Stimulated activated CD4-positive, alpha-beta T cell treated with anti-CD3 and anti-CD28 coated beads, TNF-alpha, amount 100 ng/mL, for 48 hours (primary cell): ENCODE results near the gene CNOT1.
"Not testable (repeated sequence)": the region's sequence is repeated elsewhere in the genome, so short reads cannot be mapped to it uniquely, and the experiment has no call there.

ENCODE experiments used
- DNase-seq, 3 donors: peaks; one replicate each; pipeline ENCODE4 v3.0.0-alpha.2; 2020; ENCODE audit warnings: low read depth in 3 of 3

CNOT1 gene

DNA sequence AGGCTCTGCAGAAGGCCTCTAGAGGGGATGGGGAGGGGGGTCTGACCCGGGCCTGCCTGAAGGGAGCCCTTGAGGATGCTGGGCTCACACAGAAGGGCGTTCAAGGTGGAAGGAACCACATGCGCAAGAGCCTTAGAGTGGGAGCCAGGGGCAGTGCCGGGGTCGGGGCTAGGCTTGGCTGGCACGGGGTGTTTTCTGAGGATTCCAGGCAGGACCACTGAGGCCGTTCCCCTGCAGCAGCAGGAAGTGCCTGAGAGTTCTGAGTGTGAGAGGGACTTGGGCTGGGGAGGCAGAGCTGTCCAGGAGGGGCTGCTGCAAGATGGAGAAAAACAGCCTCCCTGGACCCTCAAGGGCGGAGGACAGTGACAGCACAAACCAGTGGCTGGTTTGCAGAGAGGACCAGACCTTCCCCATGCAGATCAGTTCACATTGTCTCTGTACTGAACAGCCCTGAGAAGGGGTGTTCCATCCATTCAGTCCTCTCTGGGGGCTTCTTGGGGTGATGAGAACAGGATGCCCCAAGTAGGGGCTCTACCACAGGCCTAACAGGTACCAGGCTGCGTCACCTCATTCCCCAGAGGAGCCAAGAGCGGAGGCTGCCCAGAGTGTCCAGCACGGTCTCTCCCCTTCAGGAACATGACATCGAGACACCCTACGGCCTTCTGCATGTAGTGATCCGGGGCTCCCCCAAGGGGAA lies 126.3 kb downstream of the CNOT1 start:
- DNase-seq: no peak

DNA sequence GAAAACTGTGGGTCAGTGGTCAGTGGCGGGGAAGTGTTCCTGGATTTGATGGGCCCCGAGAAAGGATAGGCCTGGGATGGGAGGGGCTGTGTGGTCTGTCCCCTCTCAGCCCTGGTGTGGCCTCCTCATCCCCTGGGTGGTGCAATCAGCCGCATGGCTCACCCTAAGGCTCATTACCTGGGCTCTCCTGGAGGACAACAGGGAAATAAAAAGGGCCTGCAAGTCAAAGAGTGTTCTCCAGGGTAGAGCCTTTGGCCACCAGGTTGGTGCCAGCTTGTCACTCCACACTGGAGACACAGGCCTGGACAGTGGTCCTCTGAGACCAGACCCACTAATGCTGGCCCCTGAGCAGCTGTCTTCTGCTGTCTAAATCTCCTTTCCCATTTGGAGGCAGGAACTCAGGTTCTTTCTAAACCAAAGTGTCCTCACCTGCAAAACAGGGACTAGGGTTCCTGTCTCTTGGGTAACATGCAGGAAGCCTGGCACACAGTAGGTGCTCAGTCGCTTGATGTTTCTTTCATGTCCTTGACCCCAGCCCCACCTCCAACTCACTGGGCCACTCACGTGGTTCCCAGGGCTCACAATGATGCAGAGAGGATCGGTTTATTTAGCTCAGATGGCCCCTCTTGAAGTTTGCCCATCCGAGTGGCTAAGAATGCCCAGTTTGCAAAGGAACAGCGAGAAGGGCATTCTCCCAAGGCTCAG lies 127.3 kb downstream of the CNOT1 start:
- DNase-seq: no peak

DNA sequence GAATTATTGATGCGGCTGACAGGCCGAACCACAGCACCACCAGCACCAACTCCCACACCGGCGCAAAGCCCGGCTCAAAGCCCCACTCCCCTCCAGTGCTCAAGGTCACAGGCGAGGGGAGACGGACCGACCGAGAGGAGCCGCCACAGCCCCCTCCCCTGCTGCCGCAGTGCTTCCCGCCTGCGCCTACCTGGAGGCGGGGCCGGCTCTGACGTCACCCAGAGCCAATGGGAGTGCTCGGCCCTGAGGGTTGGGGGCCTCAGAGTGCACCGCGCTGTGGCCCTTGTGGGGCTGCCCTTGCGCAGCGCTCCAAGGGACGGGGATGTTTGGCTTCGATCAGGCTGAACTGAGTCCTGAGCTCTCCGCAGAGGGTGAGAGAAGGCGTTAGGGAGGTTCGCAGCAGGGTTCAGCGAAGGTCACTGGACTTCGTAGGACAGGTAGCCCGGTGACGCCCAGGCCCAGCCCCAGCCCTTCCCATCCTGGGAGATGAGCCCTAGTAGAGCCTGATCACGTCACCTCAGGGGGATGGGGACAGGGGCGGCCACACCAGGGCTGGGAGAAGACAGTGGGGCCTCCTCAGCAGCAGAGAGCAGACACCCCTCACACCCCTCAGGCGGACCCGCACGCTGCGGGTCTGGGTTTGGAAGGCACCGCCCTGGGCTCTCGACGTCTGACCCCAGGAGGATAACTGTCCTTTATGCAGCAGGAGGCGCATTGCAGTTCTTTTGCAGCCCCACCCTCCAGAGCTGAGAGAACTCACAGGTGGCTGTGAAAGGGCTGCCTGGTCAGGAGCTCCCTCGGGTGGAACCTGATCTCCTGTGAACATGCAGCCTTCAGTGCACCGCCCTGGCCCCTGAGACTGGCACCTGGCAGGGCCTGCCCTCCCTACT lies 128.1 kb downstream of the CNOT1 start:
- DNase-seq: peak in 1 of 3 donors; percentile 41

DNA sequence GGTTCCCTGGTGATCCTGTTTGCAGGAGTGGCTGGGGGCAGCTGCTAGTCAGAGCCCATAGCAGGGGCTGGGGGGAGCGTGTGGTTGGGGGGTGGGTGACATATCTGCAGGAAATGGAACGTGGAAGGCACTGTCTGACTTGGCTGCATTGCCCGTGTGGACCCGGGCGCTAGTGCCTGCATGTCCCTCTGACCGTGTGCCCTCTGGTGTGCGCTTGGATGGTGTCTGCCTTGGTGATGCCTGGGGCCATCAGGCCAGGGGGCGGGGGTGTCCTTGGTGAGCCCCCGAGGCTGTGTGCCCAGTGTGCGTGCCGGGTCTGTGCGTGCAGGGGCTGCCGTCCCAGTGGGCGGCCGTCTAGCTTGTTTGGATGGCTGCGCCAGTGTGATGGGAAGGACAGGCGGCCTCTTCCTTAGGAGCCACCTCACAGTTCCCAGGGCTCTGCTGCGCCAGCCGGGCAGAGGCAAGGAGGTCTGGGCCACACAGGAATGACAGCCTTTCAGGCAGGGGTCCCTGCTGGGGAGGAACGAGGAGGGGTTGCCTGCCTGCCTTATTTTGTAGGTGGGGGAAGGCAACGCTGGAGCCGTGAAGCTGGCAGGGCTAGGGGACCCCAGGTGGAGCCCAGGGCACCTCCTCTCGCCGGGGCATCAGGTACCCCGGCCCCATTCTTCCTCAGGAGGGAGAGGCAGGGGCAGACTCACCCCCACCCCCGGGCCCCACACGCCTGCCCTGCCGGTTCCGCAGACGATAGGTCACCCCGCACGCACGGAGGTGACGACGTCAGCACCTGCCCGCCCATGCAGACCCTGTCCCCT lies 129.0 kb downstream of the CNOT1 start:
- DNase-seq: no peak

DNA sequence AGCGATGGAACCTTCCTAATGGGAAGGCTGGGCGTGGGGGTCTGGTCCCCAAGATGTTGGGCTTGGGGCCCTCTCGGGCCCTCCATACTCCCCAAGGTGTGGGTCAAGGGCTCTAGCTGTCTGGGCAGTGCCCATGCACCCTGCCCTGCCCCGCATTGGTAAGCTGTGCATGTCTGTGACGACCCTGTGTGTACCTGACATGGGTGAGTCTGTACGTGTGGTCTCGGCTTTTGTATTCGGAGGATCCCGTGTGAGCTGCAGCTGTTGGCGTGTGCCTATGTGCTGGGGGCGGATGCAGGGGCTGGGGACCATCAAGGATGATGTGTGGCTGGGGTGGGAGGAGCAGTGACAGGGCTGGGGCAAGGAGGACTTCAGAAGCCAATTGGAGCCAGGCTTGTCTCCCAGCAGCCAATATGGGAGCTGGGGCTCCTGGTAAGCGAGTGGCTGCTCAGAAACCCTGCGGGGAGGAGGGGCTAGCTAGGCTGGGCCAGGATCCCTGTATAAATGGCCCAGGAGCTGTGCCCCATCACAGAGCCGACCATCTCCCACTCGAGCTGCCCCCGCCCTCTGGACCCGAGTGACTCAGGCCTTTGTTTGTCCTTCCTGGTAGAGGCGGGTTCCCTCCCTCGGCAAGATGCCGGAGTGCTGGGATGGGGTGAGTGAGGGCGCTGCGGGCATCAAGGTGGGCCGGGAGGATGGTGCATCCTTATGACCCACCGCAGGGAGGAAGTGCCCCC lies 129.8 kb downstream of the CNOT1 start, which contains the start of gene NDRG4:
TSS of gene NDRG4 (plus strand) at position 529 of the 737 bp plus-strand sequence. CDS start at position 635, 106 bp downstream.
- DNase-seq: peak in 1 of 3 donors; percentile 35

DNA sequence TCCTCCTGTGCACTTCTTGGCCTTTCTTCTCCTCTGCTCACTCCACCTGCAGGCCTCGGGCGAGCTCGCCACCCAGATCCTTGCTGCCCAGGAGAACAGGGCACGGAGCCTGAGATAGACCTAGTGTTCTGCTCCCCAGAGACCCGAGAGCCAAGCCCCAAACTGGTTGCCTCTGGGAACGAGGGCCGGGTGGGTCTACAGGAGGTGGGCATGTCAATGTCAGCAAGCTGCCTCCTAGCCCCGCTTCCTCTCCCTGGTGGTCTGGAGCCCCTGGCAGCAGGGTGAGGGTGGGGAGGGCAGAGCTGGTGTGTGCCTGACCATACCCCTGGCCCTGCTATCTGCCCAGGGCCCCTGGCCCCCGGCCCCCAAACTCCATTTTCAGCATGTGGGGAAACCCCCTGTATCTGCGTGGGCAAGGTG lies 130.5 kb downstream of the CNOT1 start:
- DNase-seq: no peak

DNA sequence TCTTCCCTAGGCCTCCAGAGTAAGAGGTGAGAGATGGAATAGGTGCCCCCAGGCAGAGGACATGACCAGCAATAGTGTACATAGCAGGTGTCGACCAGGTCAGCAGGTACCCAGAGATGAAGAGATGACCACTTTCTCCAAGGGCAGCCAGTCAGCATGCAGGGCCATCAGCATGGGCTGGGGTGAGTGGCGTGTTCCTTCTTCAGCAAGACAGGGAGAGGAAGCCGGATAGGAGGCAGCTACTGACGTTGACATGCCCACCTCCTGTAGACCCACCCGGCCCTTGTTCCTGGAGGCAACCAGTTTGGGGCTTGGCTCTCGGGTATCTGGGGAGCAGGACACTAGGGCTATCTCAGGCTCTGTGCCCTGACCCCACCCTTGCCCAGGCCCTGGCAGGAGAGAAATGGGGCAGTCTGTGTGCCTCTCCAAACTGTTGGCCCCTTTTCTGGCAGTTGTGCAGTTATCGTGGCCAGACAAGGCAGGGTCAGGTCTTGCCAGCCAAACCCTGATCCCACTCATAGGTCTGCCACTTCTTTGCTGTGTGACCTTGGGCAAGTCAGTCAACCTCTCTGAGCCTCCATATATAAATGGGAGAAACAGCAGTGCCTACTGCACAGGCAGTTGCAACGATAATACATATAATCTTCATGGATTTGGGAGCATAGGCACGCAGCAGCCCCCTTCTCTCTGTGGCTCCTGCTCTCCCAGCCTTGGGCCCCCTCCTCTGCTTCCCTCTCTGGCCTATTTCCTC lies 131.1 kb downstream of the CNOT1 start:
- DNase-seq: no peak

DNA sequence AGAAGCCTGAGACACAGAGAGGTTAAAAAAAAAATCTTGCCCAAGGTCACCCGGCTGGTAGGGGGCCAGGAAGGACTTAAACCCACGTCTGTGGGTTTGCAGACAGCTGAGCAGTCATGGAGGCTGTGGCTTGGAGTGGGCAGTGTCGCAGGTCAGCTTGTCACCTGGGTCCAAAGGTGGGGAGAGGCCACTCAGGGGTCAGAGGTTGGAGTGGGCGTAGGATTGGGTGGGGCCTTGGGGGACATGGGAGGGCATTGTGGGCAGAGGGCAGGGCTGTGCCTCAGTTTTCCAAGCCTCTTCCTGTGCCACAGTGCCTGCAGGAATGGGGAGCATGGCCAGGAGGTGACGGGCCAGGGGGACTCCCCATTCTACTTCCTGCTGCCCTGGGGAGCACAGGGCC lies 131.7 kb downstream of the CNOT1 start:
- DNase-seq: no peak

DNA sequence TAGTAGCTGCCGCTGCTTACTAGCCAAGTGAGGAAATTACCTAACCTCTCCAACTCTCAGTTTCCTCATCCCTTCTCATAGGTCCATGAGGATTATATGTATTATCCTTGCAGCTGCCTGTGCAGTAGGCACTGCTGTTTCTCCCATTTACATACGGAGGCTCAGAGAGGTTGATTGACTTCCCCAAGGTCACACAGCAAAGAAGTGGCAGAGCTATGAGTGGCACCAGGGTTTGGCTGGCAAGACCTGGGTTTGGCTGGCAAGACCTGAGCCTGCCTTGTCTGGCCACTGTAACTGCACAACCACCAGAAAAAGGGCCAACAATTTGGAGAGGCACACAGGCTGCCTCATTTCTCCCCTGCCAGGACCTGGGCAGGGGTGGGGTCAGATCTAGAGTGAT lies 132.2 kb downstream of the CNOT1 start:
- DNase-seq: no peak

DNA sequence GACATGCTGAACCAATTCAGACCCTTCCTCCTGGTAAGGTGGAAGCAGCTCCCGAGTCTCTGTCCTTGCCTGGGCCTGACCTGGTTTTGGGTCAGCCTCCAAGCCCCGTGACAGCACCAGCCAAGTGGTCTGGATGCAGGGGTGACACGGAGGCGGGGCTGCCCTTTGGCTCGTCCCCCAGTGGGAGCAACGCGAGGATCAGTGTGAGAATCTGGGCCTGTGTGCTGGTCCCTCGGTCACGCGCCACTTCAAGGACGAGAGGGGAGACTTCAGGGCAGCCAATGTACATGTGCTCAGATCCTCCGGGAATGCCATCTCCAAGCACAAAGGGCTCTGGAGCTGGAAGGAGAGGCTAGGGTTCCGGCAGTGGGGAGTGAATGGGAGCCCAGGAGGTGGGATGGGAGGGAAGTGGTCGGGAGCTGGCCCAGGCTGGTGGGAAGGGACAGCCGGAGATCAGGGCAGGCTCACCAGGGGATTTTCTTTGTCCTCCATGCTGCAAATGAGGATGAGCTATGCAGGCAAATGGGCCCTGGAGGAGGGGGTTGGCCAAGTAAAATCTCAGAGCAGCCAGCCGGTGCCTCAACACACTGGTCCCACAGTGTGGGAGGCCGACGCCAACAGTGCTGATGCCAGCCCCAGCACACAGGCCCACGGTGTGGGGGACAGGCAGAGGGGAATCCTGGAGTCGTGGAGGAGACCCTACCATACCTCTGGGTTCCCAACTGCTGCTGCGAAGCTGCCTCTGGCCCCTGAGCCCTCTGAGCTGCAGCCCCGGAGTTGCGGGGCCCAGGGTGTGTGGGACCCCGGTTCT lies 133.9 kb downstream of the CNOT1 start:
- DNase-seq: no peak

DNA sequence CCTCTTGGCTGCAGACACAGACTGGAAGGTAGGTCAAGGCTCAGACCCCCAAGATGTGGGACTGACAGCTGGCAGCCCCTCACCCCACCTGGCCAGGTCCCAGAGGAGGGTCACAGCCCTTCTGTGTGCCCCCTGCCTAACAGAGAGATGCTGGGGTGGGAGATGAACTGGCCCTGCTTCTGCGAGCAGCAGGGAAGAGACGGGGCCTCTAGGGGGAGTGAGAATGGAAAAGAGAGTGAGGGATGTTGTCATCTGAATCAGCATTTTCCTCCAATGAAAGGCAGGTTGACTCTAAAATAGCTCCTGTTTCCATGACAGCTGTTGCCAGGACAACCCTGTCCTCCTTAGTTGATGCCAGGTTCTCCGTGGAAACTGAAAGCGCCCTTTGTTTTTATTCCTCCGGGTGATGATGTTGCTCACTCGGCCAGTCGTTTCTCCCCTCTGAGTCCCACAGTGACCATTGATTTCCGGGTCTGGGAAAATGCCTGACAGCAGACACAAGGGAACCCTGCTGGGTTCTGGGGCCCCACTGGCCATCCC lies 134.6 kb downstream of the CNOT1 start:
- DNase-seq: peak; percentile 55 to 63 (median 61)

DNA sequence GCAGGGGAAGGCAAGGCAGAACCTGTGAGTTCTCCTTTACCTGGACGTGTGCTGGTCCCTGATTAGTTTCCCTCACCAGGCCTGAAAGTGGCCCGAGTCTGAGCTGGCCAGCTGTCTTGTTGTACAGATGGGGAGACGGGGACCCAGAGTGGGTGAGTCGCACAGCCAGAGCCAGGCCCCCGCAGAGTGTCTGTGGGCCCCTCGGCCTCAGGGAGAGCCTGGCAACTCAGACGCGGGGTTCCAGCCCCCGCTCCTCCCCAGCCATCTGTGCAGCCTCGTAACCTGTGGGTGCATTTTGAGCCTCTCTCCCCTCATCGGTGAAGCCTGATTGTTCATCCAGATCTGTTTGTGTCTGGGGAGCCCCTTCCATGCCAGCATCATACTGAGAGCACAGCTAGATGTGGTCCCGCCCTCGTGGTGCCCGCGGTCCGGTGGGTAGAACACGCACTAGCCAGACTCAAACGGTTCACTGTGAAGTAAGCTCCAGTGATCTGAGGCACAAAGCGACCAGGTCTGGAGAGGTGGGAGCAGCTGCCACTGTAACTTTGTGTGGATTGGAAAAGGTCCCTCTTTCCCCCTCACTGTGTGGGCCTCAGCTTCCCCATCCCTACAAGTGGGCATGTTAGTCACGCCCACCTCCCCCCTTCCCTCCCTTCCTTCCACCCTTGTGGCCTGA lies 135.7 kb downstream of the CNOT1 start:
- no peak for DNase-seq

DNA sequence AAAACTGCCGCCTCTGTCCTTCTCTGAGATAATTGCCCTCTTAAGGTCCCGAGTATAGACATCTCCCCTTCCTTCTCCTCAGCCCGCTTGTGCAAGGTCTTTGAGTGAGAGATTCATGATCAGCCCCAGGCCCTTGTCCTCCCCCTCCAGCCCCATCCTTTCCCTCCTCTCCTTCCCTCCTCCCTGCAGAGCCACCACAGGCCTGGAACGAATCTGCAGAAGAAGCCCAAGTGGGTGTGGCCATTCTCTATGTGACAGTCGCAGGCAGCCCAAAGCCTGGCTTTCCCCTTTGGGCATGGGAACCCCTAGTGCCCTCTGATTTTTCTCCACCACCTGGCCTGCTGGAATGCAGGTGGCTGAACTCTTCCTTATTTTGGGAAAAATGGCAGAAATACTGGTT lies 136.9 kb downstream of the CNOT1 start:
- DNase-seq: no peak

DNA sequence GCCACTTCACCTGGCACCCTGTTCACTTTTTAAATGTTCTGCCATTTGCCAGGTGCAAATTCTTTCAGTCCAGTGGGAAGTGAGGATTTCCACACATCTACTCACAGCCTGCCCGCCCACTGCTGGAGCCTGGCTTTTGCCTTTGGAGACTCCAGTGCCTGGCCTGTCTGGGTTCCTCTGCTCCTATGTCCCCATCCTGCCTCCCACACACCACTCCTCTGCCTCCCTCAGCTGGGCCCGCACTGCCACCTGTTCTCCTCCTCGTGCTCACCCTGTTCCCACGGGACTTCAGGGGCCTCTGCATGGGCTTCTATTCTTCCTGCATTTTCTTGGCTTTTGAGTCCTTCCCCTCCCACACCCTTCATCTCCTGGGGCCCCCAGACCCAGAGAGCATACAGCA lies 137.6 kb downstream of the CNOT1 start:
- DNase-seq: no peak

DNA sequence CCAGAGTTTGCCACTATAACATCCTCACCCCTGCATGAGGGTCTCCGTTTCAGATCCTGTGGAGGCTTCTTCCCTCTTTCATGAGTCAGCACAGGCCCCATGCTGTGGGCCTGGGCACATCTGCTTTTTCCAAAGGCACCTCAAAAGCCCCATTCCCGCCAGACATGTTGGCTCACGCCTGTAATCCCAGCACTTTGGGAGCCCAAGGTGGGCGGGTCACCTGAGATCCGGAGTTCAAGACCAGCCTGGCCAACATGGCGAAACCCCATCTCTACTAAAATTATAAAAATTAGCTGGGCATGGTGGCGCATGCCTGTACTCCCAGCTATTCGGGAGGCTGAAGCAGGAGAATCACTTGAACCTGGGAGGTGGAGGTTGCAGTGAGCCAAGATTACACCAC lies 139.1 kb downstream of the CNOT1 start:
- DNase-seq: not testable (repeated sequence)

DNA sequence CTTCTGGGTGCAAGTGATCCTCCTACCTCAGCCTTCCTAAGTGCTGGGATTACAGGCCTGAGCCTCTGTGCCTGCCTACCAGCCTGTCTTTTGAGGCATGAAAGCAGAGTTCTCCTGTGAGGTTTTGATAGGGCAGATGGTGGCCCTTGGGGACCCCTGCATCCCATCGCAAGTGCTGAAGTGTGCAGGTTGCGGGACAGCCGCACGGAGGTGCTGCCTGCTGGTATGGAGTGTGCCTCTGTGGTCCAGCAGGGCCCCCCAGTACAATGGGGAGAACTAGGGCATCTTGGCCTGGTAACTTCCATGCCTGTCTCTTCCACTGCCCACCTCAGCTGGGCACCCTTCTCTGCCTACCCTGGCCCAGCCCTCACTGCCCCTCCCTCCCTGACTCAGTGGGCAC lies 139.6 kb downstream of the CNOT1 start:
- no peak for DNase-seq

DNA sequence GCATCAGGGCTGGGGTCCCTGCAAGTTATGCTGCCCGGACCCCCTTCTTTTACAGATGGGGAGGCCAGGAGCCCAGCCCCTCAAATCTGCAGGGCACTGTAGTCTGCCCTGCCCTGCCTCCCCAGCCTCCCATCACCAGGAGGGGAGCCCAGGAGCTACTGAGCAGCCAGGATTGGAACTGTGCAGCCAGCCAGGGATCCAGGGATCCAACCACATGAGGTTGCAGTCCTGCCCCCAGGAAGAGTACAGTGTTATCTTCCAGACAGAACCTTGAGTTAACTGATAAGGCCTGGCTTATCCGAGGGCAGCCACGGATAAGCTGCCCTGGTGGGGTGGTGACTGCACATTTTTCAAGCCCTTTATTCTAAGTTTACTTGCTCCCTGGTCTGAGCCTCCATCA lies 141.1 kb downstream of the CNOT1 start:
- no peak for DNase-seq
